ENCODE measurements around the gene TRIM32. TPM values are rescaled to one million over a fixed set of nuclear protein-coding genes. Genes with fewer than 3 reads are reported as not detected.

The TRIM32 gene
- total RNA-seq, 2 donors from 2014 or later: 19.6 to 33.3 TPM

DNA sequence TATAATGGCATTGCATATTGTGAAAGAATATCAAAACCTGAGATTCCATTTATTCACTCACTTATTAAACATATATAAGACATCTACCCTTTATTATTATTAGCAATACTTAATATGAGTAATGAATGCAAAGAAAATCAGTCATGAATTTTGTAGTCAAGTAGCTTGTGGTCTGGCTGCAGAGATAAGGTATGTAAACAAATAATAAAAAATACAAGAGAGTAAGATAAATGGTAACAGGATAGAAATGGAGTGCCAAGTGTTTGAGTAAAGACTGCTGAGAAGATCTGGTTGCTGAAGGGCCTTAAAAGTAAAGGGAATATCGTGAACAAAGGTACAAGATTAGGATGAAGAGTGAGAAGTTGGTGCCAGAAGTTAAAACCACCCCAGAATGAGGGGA, 18.4 kb downstream of the TRIM32 start:
- no peak for DNase-seq (ENCODE audit: low spot score)
- Histone ChIP-seq H3K27ac (no peak overlapping the region), H3K4me1 (ENCODE audit: control insufficient read depth in 1 of 2, low read depth in 2 of 2) (peaks cover 0 to 11% of the 10 kb centered on the region in 2 donors), H3K9me3 (no peaks in the 10 kb centered on the region), H3K4me3 (no peak overlapping the region), H3K36me3 (no peaks in the 10 kb centered on the region), H3K27me3 (replicated peaks; ENCODE audit: insufficient read depth) (no peaks in the 10 kb centered on the region)
- no peak for ATAC-seq (ENCODE audit: insufficient number of reproducible peaks, low FRiP score, low read depth)
- TF ChIP-seq, protein P1, sequence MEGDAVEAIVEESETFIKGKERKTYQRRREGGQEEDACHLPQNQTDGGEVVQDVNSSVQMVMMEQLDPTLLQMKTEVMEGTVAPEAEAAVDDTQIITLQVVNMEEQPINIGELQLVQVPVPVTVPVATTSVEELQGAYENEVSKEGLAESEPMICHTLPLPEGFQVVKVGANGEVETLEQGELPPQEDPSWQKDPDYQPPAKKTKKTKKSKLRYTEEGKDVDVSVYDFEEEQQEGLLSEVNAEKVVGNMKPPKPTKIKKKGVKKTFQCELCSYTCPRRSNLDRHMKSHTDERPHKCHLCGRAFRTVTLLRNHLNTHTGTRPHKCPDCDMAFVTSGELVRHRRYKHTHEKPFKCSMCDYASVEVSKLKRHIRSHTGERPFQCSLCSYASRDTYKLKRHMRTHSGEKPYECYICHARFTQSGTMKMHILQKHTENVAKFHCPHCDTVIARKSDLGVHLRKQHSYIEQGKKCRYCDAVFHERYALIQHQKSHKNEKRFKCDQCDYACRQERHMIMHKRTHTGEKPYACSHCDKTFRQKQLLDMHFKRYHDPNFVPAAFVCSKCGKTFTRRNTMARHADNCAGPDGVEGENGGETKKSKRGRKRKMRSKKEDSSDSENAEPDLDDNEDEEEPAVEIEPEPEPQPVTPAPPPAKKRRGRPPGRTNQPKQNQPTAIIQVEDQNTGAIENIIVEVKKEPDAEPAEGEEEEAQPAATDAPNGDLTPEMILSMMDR (IDR thresholded peaks at IDR 0.05): no peak

DNA sequence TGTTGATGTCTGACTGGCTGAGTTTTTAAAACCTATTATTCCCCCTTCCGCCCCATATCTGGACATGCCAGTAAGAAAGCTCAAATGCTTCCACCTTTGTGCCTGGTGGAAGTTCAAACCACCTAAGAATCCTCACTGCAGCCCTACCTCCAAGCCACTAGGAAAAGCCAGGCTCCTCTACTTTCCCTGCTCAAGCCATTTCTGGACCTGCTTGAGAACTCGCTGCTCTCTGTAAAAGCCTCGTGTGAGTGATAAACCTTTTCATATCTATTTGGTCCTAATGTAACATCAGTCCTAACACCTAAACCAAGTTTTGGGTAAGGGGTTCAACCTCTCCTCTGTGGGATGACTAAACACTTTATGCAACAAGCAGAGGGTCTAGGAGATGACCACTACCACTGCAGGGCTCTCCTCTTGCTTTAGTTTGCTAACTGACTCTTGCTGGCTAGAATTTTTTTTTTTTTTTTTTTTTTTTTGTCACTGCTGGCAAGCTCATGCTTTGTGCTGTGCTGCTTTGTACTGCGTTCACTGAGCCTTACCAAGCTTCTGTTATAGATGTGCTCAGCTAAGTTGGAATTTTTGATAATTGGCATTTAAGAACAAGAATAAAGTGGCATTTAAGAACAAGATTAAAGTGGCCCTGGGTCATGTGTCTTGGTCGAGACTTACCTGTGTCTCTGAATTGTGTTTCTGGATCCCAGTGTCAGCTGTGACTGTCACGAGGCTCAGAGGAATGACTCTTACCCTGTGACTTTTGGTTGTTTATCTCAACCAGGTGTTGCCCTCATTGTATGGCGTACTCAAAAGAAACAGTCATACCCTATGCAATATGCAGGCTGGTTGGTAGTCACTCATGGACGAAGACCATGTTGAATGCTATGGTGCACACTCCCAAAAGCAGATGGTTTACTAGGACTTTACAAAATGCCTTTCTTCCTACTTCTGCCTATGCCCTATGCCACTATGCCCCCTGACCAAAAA, 19.5 kb downstream of the TRIM32 start:
- no peaks in the 10 kb centered on the region for H3K36me3 ChIP-seq
- TF ChIP-seq, protein P1 (IDR thresholded peaks at IDR 0.05): no peak
- DNase-seq (ENCODE audit: low spot score) (no peak), ATAC-seq (ENCODE audit: insufficient number of reproducible peaks, low FRiP score, low read depth) (no peak)
- H3K27me3 ChIP-seq (replicated peaks; ENCODE audit: insufficient read depth): no peaks in the 10 kb centered on the region
- no peak overlapping the region for H3K4me3 ChIP-seq
- H3K27ac ChIP-seq: peak overlapping the region; percentile 48 to 64
- peaks cover 0 to 11% of the 10 kb centered on the region in 2 donors for H3K4me1 ChIP-seq (ENCODE audit: control insufficient read depth in 1 of 2, low read depth in 2 of 2)
- H3K9me3 ChIP-seq: no peaks in the 10 kb centered on the region

DNA sequence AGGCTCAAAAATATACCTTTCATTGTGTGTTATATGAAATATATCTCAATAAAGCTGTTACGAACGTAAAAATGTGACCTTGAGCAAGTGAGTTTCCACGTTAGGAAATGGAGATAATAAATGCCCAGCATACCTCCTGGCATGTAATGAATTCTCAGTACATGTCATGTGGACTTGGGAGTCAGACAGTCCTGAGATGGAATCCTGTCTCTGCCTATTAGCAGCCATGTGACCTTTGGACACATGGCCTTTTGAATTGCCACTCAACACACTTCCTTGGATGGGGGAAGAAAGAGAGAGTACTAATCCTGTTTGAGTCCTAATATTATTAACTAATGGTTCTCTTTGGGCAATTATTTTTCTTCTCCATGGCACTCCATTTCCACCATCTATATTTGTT, 25.7 kb downstream of the TRIM32 start:
- DNase-seq (ENCODE audit: low spot score): no peak
- H3K27me3 ChIP-seq (replicated peaks; ENCODE audit: insufficient read depth): no peaks in the 10 kb centered on the region
- no peaks in the 10 kb centered on the region for H3K36me3 ChIP-seq
- TF ChIP-seq, protein P1 (IDR thresholded peaks at IDR 0.05): no peak
- H3K9me3 ChIP-seq: no peaks in the 10 kb centered on the region
- no peak for ATAC-seq (ENCODE audit: insufficient number of reproducible peaks, low FRiP score, low read depth)
- no peak overlapping the region for H3K4me3 ChIP-seq
- no peak overlapping the region for H3K27ac ChIP-seq
- no peaks in the 10 kb centered on the region for H3K4me1 ChIP-seq (ENCODE audit: control insufficient read depth in 1 of 2, low read depth in 2 of 2)

DNA sequence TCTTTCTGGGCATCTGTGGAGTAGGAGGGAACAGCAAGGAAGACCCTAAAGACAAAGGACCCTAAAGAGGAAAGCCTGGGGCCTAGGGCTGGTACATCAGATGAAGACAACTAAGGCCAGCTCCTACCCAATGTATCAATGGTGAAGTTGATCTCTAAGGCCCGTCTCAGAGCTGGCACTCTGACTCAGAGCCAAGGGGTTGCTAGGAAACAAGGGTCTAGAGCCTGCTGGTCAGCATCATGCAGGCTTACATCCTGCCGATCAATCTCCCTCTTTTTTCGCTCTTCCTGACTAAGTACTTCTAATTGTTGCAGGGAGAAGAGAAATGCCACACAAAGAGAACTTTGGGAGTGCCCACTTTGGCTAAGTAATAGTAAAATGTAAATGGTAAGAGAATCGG, 26.2 kb downstream of the TRIM32 start:
- no peaks in the 10 kb centered on the region for H3K9me3 ChIP-seq
- no peaks in the 10 kb centered on the region for H3K36me3 ChIP-seq
- DNase-seq (ENCODE audit: low spot score) (no peak), ATAC-seq (ENCODE audit: insufficient number of reproducible peaks, low FRiP score, low read depth) (no peak)
- no peaks in the 10 kb centered on the region for H3K27me3 ChIP-seq (replicated peaks; ENCODE audit: insufficient read depth)
- no peak overlapping the region for H3K4me3 ChIP-seq
- H3K27ac ChIP-seq: no peak overlapping the region
- no peaks in the 10 kb centered on the region for H3K4me1 ChIP-seq (ENCODE audit: control insufficient read depth in 1 of 2, low read depth in 2 of 2)
- TF ChIP-seq, protein P1 (IDR thresholded peaks at IDR 0.05): no peak

DNA sequence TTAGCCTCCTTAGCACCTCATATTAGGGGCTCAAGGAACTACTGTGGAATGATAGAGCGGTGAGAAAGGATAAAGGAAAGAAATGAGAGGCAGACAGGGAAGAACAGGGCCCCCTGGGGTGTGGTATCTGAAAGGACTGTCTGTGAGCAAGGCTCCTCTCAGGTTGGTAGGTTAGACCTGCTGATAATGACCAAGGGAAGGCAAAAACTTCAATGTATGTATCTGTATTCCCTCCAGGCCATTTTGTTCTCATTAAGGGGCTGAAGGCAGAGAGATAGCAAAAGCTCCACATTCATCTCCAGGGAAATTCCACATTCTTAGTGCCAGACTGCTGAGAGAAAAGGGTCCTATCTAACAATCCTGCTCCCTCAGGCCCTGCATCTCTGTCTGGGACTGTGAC, 28.6 kb downstream of the TRIM32 start:
- H3K27ac ChIP-seq: no peak overlapping the region
- DNase-seq (ENCODE audit: low spot score): no peak
- no peaks in the 10 kb centered on the region for H3K4me1 ChIP-seq (ENCODE audit: control insufficient read depth in 1 of 2, low read depth in 2 of 2)
- no peak overlapping the region for H3K4me3 ChIP-seq
- TF ChIP-seq, protein P1 (IDR thresholded peaks at IDR 0.05): no peak
- H3K27me3 ChIP-seq (replicated peaks; ENCODE audit: insufficient read depth): no peaks in the 10 kb centered on the region
- no peaks in the 10 kb centered on the region for H3K9me3 ChIP-seq
- ATAC-seq (ENCODE audit: insufficient number of reproducible peaks, low FRiP score, low read depth): no peak
- H3K36me3 ChIP-seq: no peaks in the 10 kb centered on the region

All from thoracic aorta (tissue), 2 donors.